NCI-H82 (cell line): ENCODE measurements around the gene FHOD1.

Experiments used
- DNase-seq: peaks from one replicate; lab custom pipeline; 2025; lab: John Stamatoyannopoulos, UW

Gene FHOD1

GRCh38 chr16:67207249-67208091 is 39.8 kb downstream of the FHOD1 start:
- DNase-seq: no peak

GRCh38 chr16:67206838-67207248 is 40.4 kb downstream of the FHOD1 start:
- DNase-seq: peak; percentile 28

DNA sequence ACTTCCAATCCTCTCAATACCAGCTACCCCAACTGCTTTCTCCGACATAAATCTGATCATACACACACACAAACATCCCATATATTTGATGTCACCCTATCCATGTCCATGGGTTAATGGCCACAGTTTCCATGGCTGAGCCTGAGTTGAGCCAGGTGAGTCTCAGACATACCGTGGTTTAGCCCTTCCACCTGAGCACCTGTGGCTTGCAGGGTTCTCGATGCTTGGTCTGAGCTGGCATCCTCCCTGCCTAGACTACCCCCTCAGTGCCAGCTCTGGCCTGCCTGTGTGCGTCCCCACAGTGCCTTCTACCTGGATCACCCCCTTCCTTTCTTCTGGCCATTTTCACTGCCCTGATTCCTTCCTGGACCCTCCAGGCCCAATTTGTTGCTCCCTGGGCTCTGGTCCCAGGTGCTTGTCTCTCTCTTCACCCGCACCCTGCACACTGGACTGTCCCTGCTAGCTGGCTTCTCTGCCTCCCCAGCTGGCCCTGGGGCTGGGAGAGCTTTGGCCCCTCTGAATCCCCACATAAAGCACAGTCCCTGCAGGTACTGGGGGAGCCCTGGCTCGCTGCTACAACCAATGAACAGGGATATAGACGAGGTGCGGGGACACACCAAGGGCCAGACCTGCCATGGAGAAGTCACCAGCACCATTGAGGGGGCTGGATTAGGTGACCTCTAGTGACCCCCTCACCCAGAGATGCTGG is 41.0 kb downstream of the FHOD1 start:
- DNase-seq: no peak

GRCh38 chr16:67204076-67204475 is 43.2 kb downstream of the FHOD1 start:
- no peak for DNase-seq

GRCh38 chr16:67202956-67203493 is 44.3 kb downstream of the FHOD1 start:
- no peak for DNase-seq

GRCh38 chr16:67202426-67202825 is 44.9 kb downstream of the FHOD1 start:
- no peak for DNase-seq

GRCh38 chr16:67201411-67202345 is 45.6 kb downstream of the FHOD1 start:
- no peak for DNase-seq

GRCh38 chr16:67200491-67200890 is 46.8 kb downstream of the FHOD1 start:
- no peak for DNase-seq

DNA sequence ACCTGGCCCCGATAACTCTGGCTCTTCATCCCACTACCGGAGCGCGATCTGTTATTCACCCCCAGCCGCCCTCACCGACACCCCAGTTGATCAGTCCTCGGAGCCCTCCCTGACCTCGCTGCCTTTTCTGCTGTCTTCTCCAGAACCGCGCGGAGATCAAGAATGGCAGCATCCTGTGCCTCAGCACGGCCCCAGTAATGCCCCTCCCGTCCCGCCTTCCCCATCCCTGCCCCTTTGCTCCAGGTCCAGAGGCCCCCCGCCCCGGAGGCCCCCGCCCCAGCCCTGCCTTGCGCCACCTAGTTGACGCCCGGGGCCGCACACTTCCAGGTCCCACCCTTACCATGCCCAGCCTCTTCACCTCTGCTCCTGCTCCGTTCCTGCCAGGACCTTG is 47.5 kb downstream of the FHOD1 start:
- DNase-seq: no peak

DNA sequence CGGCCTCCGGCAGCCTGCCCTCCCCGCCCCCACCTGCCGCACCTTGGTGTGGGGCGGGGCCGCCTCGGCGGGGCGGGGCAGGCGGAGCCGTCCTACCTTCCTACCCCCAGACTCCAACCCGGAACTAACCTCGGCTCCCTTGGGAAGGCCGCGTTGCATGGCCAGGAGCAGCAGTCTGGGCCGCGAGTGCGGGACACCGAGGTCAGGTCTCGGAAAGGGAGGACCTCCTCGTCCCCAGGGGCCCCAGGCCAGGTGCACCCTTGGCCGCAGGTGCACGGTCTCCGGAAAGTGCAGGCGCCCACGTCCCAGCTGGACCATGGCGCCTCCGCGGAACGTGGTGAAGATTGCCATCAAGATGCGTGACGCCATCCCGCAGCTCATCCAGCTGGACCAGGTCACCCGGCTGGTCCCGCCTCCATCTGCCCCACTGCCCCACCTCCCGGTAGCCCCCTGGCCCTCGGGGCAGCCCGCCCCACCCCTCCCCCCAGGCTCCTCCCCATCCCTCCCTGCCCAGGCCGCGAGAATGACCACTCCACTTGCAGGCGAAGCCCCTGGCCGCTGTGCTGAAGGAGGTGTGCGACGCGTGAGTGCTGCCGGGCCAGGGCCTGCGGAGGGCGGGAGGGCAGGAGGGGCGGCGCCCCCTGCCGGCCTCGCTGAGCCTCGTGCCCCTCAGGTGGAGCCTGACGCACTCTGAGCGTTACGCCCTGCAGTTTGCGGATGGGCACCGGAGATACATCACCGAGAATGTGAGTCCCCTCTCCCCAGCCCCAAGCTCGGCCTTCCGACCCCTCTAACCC is 48.1 kb downstream of the FHOD1 start, which contains the start of gene ELMO3:
Gene ELMO3, plus strand, starts transcription at position 121 of the 797 bp plus-strand sequence. Its CDS starts 196 bp downstream, at position 317.
- no peak for DNase-seq

DNA sequence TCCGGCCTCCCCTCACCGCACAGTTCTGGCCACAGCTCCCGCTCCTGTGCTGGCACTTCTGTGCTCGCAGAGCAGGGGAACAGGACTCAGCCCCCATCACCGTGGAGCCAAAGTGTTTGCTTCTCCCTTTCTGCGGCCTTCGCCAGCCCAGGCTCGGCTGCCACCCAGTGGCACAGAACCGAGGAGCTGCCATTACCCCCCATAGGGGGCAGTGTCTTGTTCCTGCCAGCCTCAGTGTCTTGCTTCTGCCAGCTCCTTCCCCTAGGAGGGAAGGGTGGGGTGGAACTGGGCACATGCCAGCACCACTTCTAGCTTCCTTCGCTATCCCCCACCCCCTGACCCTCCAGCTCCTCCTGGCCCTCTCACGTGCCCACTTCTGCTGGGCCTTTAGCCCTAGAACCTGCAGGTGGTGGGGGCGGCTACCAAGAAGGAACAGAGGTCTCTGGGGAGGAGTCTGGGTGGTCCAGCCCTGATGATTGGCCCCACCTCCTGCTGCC is 49.0 kb downstream of the FHOD1 start:
- no peak for DNase-seq

DNA sequence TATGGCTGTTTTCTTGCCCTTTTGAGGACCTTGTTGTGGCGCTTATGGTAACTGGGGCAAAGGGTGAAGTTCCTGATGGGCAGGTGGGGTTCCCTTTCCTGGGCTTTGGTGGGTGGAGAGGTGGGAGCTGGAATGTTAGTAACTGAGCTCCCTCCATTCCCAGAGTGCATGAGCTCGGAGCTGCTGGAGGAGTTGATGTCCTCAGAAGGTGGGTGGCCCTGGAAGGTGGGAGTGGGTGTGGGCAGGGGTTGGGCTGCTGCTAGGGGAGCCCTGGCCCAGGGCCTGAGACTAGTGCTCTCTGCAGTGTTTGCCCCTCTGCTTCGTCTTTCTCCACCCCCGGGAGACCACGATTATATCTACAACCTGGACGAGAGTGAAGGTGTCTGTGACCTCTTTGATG is 49.6 kb downstream of the FHOD1 start:
- DNase-seq: no peak

DNA sequence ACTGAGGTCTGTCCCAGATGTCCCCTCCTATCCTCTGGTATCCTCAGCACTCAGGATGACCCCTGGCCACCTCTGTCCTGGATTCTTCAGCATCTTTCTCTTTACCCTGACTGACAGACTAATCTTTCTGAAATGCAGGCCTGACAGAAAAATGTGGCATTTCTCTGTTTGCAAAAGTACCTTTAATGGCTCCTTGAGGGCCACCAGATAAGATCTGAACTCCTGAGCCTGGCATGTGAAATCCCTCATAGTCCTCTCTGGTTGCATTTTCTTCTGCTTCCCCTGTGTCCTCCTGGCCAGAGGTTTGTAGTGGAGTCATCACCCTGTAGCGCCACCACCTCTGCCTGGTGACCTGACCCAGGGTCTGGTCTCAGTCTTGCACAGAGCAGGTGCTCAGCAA is 50.4 kb downstream of the FHOD1 start:
- no peak for DNase-seq

DNA sequence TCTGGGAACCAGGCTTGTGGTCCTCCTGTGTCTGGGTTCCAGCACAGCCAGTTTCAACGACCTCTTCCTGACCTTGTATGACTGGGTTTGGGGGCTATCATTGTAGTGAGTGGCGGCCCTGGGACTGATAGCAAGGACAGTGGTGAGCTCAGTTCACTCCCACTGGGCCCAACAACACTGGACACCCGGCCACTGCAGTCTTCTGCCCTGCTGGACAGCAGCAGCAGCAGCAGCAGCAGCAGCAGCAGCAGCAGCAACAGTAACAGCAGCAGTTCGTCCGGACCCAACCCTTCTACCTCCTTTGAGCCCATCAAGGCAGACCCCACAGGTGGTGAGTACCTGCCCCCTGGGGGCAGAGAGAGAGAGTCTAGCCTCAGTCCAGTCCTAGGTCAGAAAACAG is 51.6 kb downstream of the FHOD1 start:
- DNase-seq: no peak

- DNase-seq: no peak
Measured at GRCh38 chr16:67194260-67194659, 53.0 kb downstream of the FHOD1 start.

GRCh38 chr16:67193536-67193935 is 53.7 kb downstream of the FHOD1 start:
- DNase-seq: no peak

- DNase-seq: no peak
Measured at GRCh38 chr16:67192781-67193361, 54.4 kb downstream of the FHOD1 start.

GRCh38 chr16:67191995-67192681 is 55.1 kb downstream of the FHOD1 start, which contains the start of gene E2F4:
Gene E2F4 (plus strand): TSS chr16:67192155. CDS start chr16:67192228, 73 bp downstream.
- DNase-seq: peak; percentile 92

GRCh38 chr16:67191411-67191994 is 55.8 kb downstream of the FHOD1 start:
- DNase-seq: no peak
